Activated CD4-positive, alpha-beta T cell treated with anti-CD3 and anti-CD28 coated beads, Interleukin-2, amount 50 U/mL, for 48 hours (primary cell): Measurements from ENCODE around the gene CELA2B.
A peak's percentile ranks its signal among the peaks of the same experiment; 100 is the strongest.

Source experiments
- DNase-seq, 2 experiments: peaks; one replicate each; pipeline ENCODE4 v3.0.0-alpha.2; 2020

The CELA2B gene

GRCh38 chr1:15526490-15527339 is 50.8 kb downstream of the CELA2B start, which contains the start of gene DNAJC16:
Gene DNAJC16, plus strand, starts transcription at chr1:15526848. Its CDS starts 2,258 bp downstream, at chr1:15529106.
- peak; percentile 95 to 98 for DNase-seq

- no peak for DNase-seq
These were observed 55.1 kb downstream of the CELA2B start for GRCh38 chr1:15531003-15531402.

- no peak for DNase-seq
These were observed 55.8 kb downstream of the CELA2B start for GRCh38 chr1:15531682-15532081.

GRCh38 chr1:15538771-15539170 is 62.9 kb downstream of the CELA2B start:
- no peak for DNase-seq

GRCh38 chr1:15540186-15540585 is 64.3 kb downstream of the CELA2B start:
- DNase-seq, result no peak
